Caco-2 (cell line): Measurements from ENCODE around the gene TBX15. TPM values are rescaled to one million over a fixed set of nuclear protein-coding genes. Genes with fewer than 3 reads are reported as not detected.

ENCODE experiments used
- BruUV-seq: library from RNA; stranded (reverse); fragments of 400-500 nt; replicated peaks from 2 replicates; lab custom pipeline; 2021; lab: Mats Ljungman, UMichigan
- CTCF ChIA-PET: fragments of 300-600 bp; sonication (Branson Sonifier 250); formaldehyde crosslinking; loops from one replicate; lab custom pipeline; 2022; ENCODE audit warnings: antibody characterized with exemption; lab: Charles Lee
- POLR2A ChIA-PET: fragments of 300-600 bp; sonication (Branson Sonifier 250); formaldehyde crosslinking; loops from one replicate; lab custom pipeline; 2022; ENCODE audit warnings: antibody characterized with exemption; lab: Charles Lee
- DNase-seq, 2 experiments: peaks; one replicate each; pipeline versions ENCODE4 v3.0.0 to v3.0.0-alpha.2; 2020 to 2022
- H3K27me3 ChIP-seq: replicated peaks from 2 replicates; pipeline ENCODE4 v1.6.0; 2011; ENCODE audit warnings: low read length; ENCODE audit not compliant: control insufficient read depth, insufficient read depth
- H3K36me3 ChIP-seq: 2 replicates; pipeline ENCODE4 v1.5.1; 2011; ENCODE audit warnings: low read length; ENCODE audit not compliant: control insufficient read depth, insufficient read depth
- H3K4me1 ChIP-seq: fragments of 250-450 bp; sonication (Bioruptor Pico); 2 replicates; pipeline ENCODE4 v1.5.1; 2020; ENCODE audit warnings: mild to moderate bottlenecking
- H3K4me3 ChIP-seq: 2 replicates; pipeline ENCODE4 v1.5.1; 2011; ENCODE audit warnings: low read depth, mild to moderate bottlenecking, control low read depth, low read length
- H3K9me3 ChIP-seq: fragments of 250-450 bp; sonication (Bioruptor Pico); 2 replicates; pipeline ENCODE4 v1.5.1; 2020; ENCODE audit warnings: mild to moderate bottlenecking, moderate library complexity
- H3K27ac Mint-ChIP-seq: one replicate; pipeline ENCODE4 v1.8.0; 2022; ENCODE audit warnings: mixed read lengths; ENCODE audit not compliant: unreplicated experiment
- H3K27me3 Mint-ChIP-seq: one replicate; pipeline ENCODE4 v1.8.0; 2022; ENCODE audit warnings: mixed read lengths; ENCODE audit not compliant: insufficient read depth, unreplicated experiment
- H3K36me3 Mint-ChIP-seq: one replicate; pipeline ENCODE4 v1.8.0; 2022; ENCODE audit warnings: mild to moderate bottlenecking, mixed read lengths; ENCODE audit not compliant: insufficient read depth, unreplicated experiment
- H3K4me1 Mint-ChIP-seq: one replicate; pipeline ENCODE4 v1.8.0; 2022; ENCODE audit warnings: low read depth, mixed read lengths; ENCODE audit not compliant: unreplicated experiment
- H3K4me3 Mint-ChIP-seq: one replicate; pipeline ENCODE4 v1.8.0; 2022; ENCODE audit warnings: mild to moderate bottlenecking, moderate library complexity, mixed read lengths; ENCODE audit not compliant: unreplicated experiment
- H3K9me3 Mint-ChIP-seq: one replicate; pipeline ENCODE4 v1.8.0; 2022; ENCODE audit warnings: mixed read lengths; ENCODE audit not compliant: unreplicated experiment
- CTCF ChIP-seq, 2 experiments: fragments of 200-600 bp in 1 of 2; IDR thresholded peaks; 1 replicate in 1 of 2; 2 replicates in 1 of 2; pipeline versions ENCODE4 v1.5.1 to v1.8.0; 2011 to 2022; ENCODE audit warnings: antibody characterized with exemption in 1 of 2, control low read depth in 1 of 2, inconsistent platforms in 1 of 2, low read depth in 1 of 2, low read length in 1 of 2, mild to moderate bottlenecking in 1 of 2, moderate library complexity in 1 of 2; ENCODE audit not compliant: insufficient read depth in 1 of 2, severe bottlenecking in 1 of 2, unreplicated experiment in 1 of 2
- intact Hi-C: fragments of 100-400 bp; cut with micrococcal nuclease; formaldehyde crosslinking; loops from one replicate; pipeline ENCODE4 v1.10.0; 2022; ENCODE audit not compliant: unreplicated experiment
- total RNA-seq: library from RNA; stranded (reverse); gene quantifications from 2 replicates; pipeline ENCODE4 v1.2.3, GENCODE V29; 2022

The TBX15 gene
- total RNA-seq, 1 experiment from 2014 or later: 0.11 TPM

- H3K9me3 Mint-ChIP-seq: no peaks in the 10 kb centered on the region
- no peaks in the 10 kb centered on the region for H3K27me3 Mint-ChIP-seq
- H3K4me1 ChIP-seq: no peaks in the 10 kb centered on the region
- no peaks in the 10 kb centered on the region for H3K36me3 ChIP-seq
- BruUV-seq: no TSS peak
- ChIA-PET POLR2A (no interaction called here), CTCF (no interaction called here)
- TF ChIP-seq CTCF (IDR thresholded peaks at IDR 0.05; ENCODE audit: insufficient read depth in 1 of 2, low read depth in 1 of 2, low read length in 1 of 2, severe bottlenecking in 1 of 2, unreplicated experiment in 1 of 2): no peak
- H3K9me3 ChIP-seq: no peaks in the 10 kb centered on the region
- no peak overlapping the region for H3K4me3 Mint-ChIP-seq
- DNase-seq: no peak
- intact Hi-C loops: no loop called here
- no peak overlapping the region for H3K27ac Mint-ChIP-seq
- H3K4me1 Mint-ChIP-seq: no peaks in the 10 kb centered on the region
- no peaks in the 10 kb centered on the region for H3K27me3 ChIP-seq
- no peaks in the 10 kb centered on the region for H3K36me3 Mint-ChIP-seq
- no peak overlapping the region for H3K4me3 ChIP-seq
These were observed 4.9 kb upstream of the TBX15 start for GRCh38 chr1:118992868-118993699.

- no peaks in the 10 kb centered on the region for H3K4me1 ChIP-seq
- H3K4me3 ChIP-seq: no peak overlapping the region
- H3K36me3 ChIP-seq: no peaks in the 10 kb centered on the region
- Mint-ChIP-seq H3K4me3 (no peak overlapping the region), H3K27me3 (no peaks in the 10 kb centered on the region), H3K9me3 (no peaks in the 10 kb centered on the region), H3K36me3 (no peaks in the 10 kb centered on the region), H3K27ac (no peak overlapping the region), H3K4me1 (no peaks in the 10 kb centered on the region)
- ChIA-PET POLR2A (no interaction called here), CTCF (no interaction called here)
- no peaks in the 10 kb centered on the region for H3K27me3 ChIP-seq
- TF ChIP-seq CTCF (IDR thresholded peaks at IDR 0.05; ENCODE audit: insufficient read depth in 1 of 2, low read depth in 1 of 2, low read length in 1 of 2, severe bottlenecking in 1 of 2, unreplicated experiment in 1 of 2): no peak
- BruUV-seq: no TSS peak
- H3K9me3 ChIP-seq: no peaks in the 10 kb centered on the region
- no peak for DNase-seq
- intact Hi-C loops: no loop called here
These were observed 4.2 kb upstream of the TBX15 start for GRCh38 chr1:118992237-118992825.

- Histone ChIP-seq H3K4me1 (no peaks in the 10 kb centered on the region), H3K27me3 (no peaks in the 10 kb centered on the region), H3K36me3 (no peaks in the 10 kb centered on the region), H3K4me3 (no peak overlapping the region), H3K9me3 (no peaks in the 10 kb centered on the region)
- POLR2A ChIA-PET: no interaction called here
- no peak overlapping the region for H3K27ac Mint-ChIP-seq
- H3K9me3 Mint-ChIP-seq: no peaks in the 10 kb centered on the region
- no peak overlapping the region for H3K4me3 Mint-ChIP-seq
- H3K4me1 Mint-ChIP-seq: no peaks in the 10 kb centered on the region
- CTCF ChIA-PET: no interaction called here
- no peak for DNase-seq
- no peak for TF ChIP-seq CTCF (IDR thresholded peaks at IDR 0.05; ENCODE audit: insufficient read depth in 1 of 2, low read depth in 1 of 2, low read length in 1 of 2, severe bottlenecking in 1 of 2, unreplicated experiment in 1 of 2)
- no peaks in the 10 kb centered on the region for H3K27me3 Mint-ChIP-seq
- BruUV-seq: no TSS peak
- intact Hi-C loops: no loop called here
- no peaks in the 10 kb centered on the region for H3K36me3 Mint-ChIP-seq
These were observed 3.3 kb upstream of the TBX15 start for GRCh38 chr1:118991448-118991847.
